ENCODE measurements around the gene PHKB.

Gene PHKB

GRCh38 chr16:47666434-47666833 lies 205.3 kb downstream of the PHKB start:
- H3K4me1 ChIP-seq (ENCODE audit: control insufficient read depth, low read length), result no peaks in the 10 kb centered on the region
- H3K27me3 ChIP-seq (ENCODE audit: control insufficient read depth, low read length), result no peaks in the 10 kb centered on the region
- no peak for TF ChIP-seq EZH2phosphoT487 (IDR thresholded peaks at IDR 0.05; ENCODE audit: borderline replicate concordance, low read length)
- no peak for TF ChIP-seq CTCF (IDR thresholded peaks at IDR 0.05; ENCODE audit: low read depth, low read length, poor library complexity, severe bottlenecking)
- H3K9me2 ChIP-seq (replicated peaks; ENCODE audit: control insufficient read depth, low read length), result no peaks in the 10 kb centered on the region
- H3K27ac ChIP-seq (ENCODE audit: low read depth, low read length), result no peak overlapping the region
- peaks cover 17% of the 10 kb centered on the region for H3K36me3 ChIP-seq (ENCODE audit: control insufficient read depth, low read length)
- no peaks in the 10 kb centered on the region for H4K20me1 ChIP-seq (ENCODE audit: control insufficient read depth, insufficient read depth, low read depth, low read length)
- no peaks in the 10 kb centered on the region for H3K9me3 ChIP-seq (ENCODE audit: control insufficient read depth, insufficient read depth, low read length)
- no peak overlapping the region for H3K4me3 ChIP-seq (ENCODE audit: low read length)
- no peaks in the 10 kb centered on the region for H3K79me2 ChIP-seq (ENCODE audit: control insufficient read depth, low read length)
- H3K4me2 ChIP-seq (ENCODE audit: low read length), result no peak overlapping the region
- no peaks in the 10 kb centered on the region for H3F3A ChIP-seq (ENCODE audit: control insufficient read depth, insufficient read depth)

- no peaks in the 10 kb centered on the region for H3F3A ChIP-seq (ENCODE audit: control insufficient read depth, insufficient read depth)
- H4K20me1 ChIP-seq (ENCODE audit: control insufficient read depth, insufficient read depth, low read depth, low read length), result no peaks in the 10 kb centered on the region
- peaks cover 12% of the 10 kb centered on the region; the same call in 1 of the 2 replicates for H3K36me3 ChIP-seq (ENCODE audit: control insufficient read depth, low read length)
- H3K27ac ChIP-seq (ENCODE audit: low read depth, low read length), result no peak overlapping the region
- no peaks in the 10 kb centered on the region for H3K27me3 ChIP-seq (ENCODE audit: control insufficient read depth, low read length)
- TF ChIP-seq EZH2phosphoT487 (IDR thresholded peaks at IDR 0.05; ENCODE audit: borderline replicate concordance, low read length), result no peak
- no peak for TF ChIP-seq CTCF (IDR thresholded peaks at IDR 0.05; ENCODE audit: low read depth, low read length, poor library complexity, severe bottlenecking)
- H3K4me1 ChIP-seq (ENCODE audit: control insufficient read depth, low read length), result no peaks in the 10 kb centered on the region
- no peaks in the 10 kb centered on the region for H3K9me3 ChIP-seq (ENCODE audit: control insufficient read depth, insufficient read depth, low read length)
- H3K4me2 ChIP-seq (ENCODE audit: low read length), result no peak overlapping the region
- H3K79me2 ChIP-seq (ENCODE audit: control insufficient read depth, low read length), result no peaks in the 10 kb centered on the region
- no peaks in the 10 kb centered on the region for H3K9me2 ChIP-seq (replicated peaks; ENCODE audit: control insufficient read depth, low read length)
- no peak overlapping the region for H3K4me3 ChIP-seq (ENCODE audit: low read length)
Observed at GRCh38 chr16:47667956-47668355, 206.8 kb downstream of the PHKB start.

- Histone ChIP-seq H3K79me2 (ENCODE audit: control insufficient read depth, low read length) (no peaks in the 10 kb centered on the region), H3K4me2 (ENCODE audit: low read length) (no peak overlapping the region), H3K27me3 (ENCODE audit: control insufficient read depth, low read length) (no peaks in the 10 kb centered on the region), H3K9me2 (replicated peaks; ENCODE audit: control insufficient read depth, low read length) (no peaks in the 10 kb centered on the region), H3F3A (ENCODE audit: control insufficient read depth, insufficient read depth) (no peaks in the 10 kb centered on the region), H3K4me1 (ENCODE audit: control insufficient read depth, low read length) (no peaks in the 10 kb centered on the region), H3K4me3 (ENCODE audit: low read length) (no peak overlapping the region), H4K20me1 (ENCODE audit: control insufficient read depth, insufficient read depth, low read depth, low read length) (no peaks in the 10 kb centered on the region), H3K36me3 (ENCODE audit: control insufficient read depth, low read length) (peaks cover 14% of the 10 kb centered on the region), H3K9me3 (ENCODE audit: control insufficient read depth, insufficient read depth, low read length) (no peaks in the 10 kb centered on the region), H3K27ac (ENCODE audit: low read depth, low read length) (no peak overlapping the region)
- no peak for TF ChIP-seq EZH2phosphoT487 (IDR thresholded peaks at IDR 0.05; ENCODE audit: borderline replicate concordance, low read length)
- no peak for TF ChIP-seq CTCF (IDR thresholded peaks at IDR 0.05; ENCODE audit: low read depth, low read length, poor library complexity, severe bottlenecking)
Observed at GRCh38 chr16:47672475-47672874, 211.3 kb downstream of the PHKB start.

Measured in DOHH2 (cell line).